Cardiac muscle cell (in vitro differentiated cells and primary cell): ENCODE data around the gene SPRN. TPM values are rescaled to one million over a fixed set of nuclear protein-coding genes. Genes with fewer than 3 reads are reported as not detected.

Source experiments
- DNase-seq, 2 donors: peaks; one replicate each; pipeline versions ENCODE4 v3.0.0 to v3.0.0-alpha.2; 2010 to 2017; ENCODE audit warnings: low read depth in 1 of 2, low spot score in 1 of 2
- H3K27ac ChIP-seq: fragments of 200-600 bp; sonication (generic); 2 replicates; pipeline ENCODE4 v1.5.1; 2016
- H3K27me3 ChIP-seq: fragments of 200-600 bp; sonication (generic); 2 replicates; pipeline ENCODE4 v1.6.0; 2016; ENCODE audit warnings: control low read depth
- H3K36me3 ChIP-seq: fragments of 200-600 bp; sonication (generic); 2 replicates; pipeline ENCODE4 v1.5.1; 2016; ENCODE audit warnings: control low read depth
- H3K4me1 ChIP-seq: fragments of 200-600 bp; sonication (generic); 2 replicates; pipeline ENCODE4 v1.8.1; 2017; ENCODE audit warnings: low read depth, mild to moderate bottlenecking, mixed run types
- H3K4me3 ChIP-seq: fragments of 200-600 bp; sonication (generic); 2 replicates; pipeline ENCODE4 v1.5.1; 2016; ENCODE audit warnings: mild to moderate bottlenecking
- H3K9me3 ChIP-seq: fragments of 200-600 bp; sonication (generic); 2 replicates; pipeline ENCODE4 v1.5.1; 2017; ENCODE audit warnings: low read depth, mild to moderate bottlenecking, control low read depth
- CTCF ChIP-seq: IDR thresholded peaks from 2 replicates; pipeline ENCODE4 v1.5.1; 2012; ENCODE audit warnings: low read depth, mild to moderate bottlenecking, low read length
- polyA plus RNA-seq: library from polyadenylated mRNA; unstranded; fragments of >200 nt; fragmentation: Nextera tagmentation; extraction: Ambion mirVana; gene quantifications from 2 replicates; pipeline ENCODE4 v1.2.1, GENCODE V29; 2016
- total RNA-seq: library from RNA; depleted of rRNA; stranded (reverse); fragments of >200 nt; gene quantifications from 2 replicates; pipeline ENCODE4 v1.2.3, GENCODE V29; 2016

Gene SPRN
- total and polyA plus RNA-seq, 2 experiments from 2014 or later: 0.33 to 2.3 TPM

GRCh38 chr10:133458021-133458709, 33.7 kb upstream of the SPRN start:
- no peaks in the 10 kb centered on the region for H3K9me3 ChIP-seq
- no peak for TF ChIP-seq CTCF

GRCh38 chr10:133457100-133457841, 32.8 kb upstream of the SPRN start:
- Histone ChIP-seq H3K27ac (no peak overlapping the region), H3K4me3 (no peak overlapping the region), H3K4me1 (no peaks in the 10 kb centered on the region), H3K9me3 (no peaks in the 10 kb centered on the region), H3K27me3 (no peaks in the 10 kb centered on the region), H3K36me3 (no peaks in the 10 kb centered on the region)
- no peak for DNase-seq
- TF ChIP-seq CTCF: no peak

More at GRCh38 chr10:133458021-133458709, 33.7 kb upstream of the SPRN start:
- H3K4me3 ChIP-seq: no peak overlapping the region
- DNase-seq: no peak
- H3K27ac ChIP-seq: no peak overlapping the region
- no peaks in the 10 kb centered on the region for H3K36me3 ChIP-seq
- no peaks in the 10 kb centered on the region for H3K4me1 ChIP-seq
- H3K27me3 ChIP-seq: no peaks in the 10 kb centered on the region

GRCh38 chr10:133456041-133456951, 31.9 kb upstream of the SPRN start:
- Histone ChIP-seq H3K9me3 (no peaks in the 10 kb centered on the region), H3K4me3 (no peak overlapping the region), H3K4me1 (no peaks in the 10 kb centered on the region), H3K27me3 (no peaks in the 10 kb centered on the region), H3K36me3 (no peaks in the 10 kb centered on the region), H3K27ac (no peak overlapping the region)
- DNase-seq: no peak
- TF ChIP-seq CTCF: no peak

GRCh38 chr10:133455611-133456031, 31.2 kb upstream of the SPRN start:
- Histone ChIP-seq H3K36me3 (no peaks in the 10 kb centered on the region), H3K27ac (no peak overlapping the region), H3K4me3 (no peak overlapping the region), H3K4me1 (no peaks in the 10 kb centered on the region), H3K27me3 (no peaks in the 10 kb centered on the region), H3K9me3 (no peaks in the 10 kb centered on the region)
- no peak for TF ChIP-seq CTCF
- DNase-seq: no peak

GRCh38 chr10:133455196-133455595, 30.8 kb upstream of the SPRN start:
- DNase-seq: no peak
- Histone ChIP-seq H3K9me3 (no peaks in the 10 kb centered on the region), H3K27me3 (no peaks in the 10 kb centered on the region), H3K36me3 (no peaks in the 10 kb centered on the region), H3K4me3 (no peak overlapping the region), H3K4me1 (no peaks in the 10 kb centered on the region), H3K27ac (no peak overlapping the region)
- TF ChIP-seq CTCF: no peak
